Omental fat pad (tissue), 4 donors: ENCODE results near the gene STON2. TPM values are rescaled to one million over a fixed set of nuclear protein-coding genes. Genes with fewer than 3 reads are reported as not detected.

ENCODE experiments used
- ATAC-seq: fragments of 150-250 bp; one replicate; pipeline ENCODE4 v1.9.1; 2016; ENCODE audit warnings: mild to moderate bottlenecking, moderate library complexity; ENCODE audit not compliant: low FRiP score
- DNase-seq: peaks from one replicate; pipeline ENCODE4 v3.0.0-alpha.2; 2019; ENCODE audit warnings: low spot score
- total RNA-seq, 4 donors: library from RNA; depleted of rRNA; stranded (reverse); fragments of >200 nt; gene quantifications; one replicate each; pipeline ENCODE4 v1.1.0, GENCODE V29; 2016
- TF ChIP-seq, protein P1 (sequence below), 3 donors: fragments of 450-650 bp; IDR thresholded peaks; one replicate each; pipeline ENCODE4 v1.5.1; 2016 to 2017; ENCODE audit warnings: antibody characterized with exemption in 3 of 3, mild to moderate bottlenecking in 3 of 3, moderate library complexity in 2 of 3

Gene STON2
- total RNA-seq, 4 donors from 2014 or later: 8.0 to 31.4 (median 18.6) TPM

- DNase-seq: no peak
- ATAC-seq: no peak
- TF ChIP-seq, protein P1, sequence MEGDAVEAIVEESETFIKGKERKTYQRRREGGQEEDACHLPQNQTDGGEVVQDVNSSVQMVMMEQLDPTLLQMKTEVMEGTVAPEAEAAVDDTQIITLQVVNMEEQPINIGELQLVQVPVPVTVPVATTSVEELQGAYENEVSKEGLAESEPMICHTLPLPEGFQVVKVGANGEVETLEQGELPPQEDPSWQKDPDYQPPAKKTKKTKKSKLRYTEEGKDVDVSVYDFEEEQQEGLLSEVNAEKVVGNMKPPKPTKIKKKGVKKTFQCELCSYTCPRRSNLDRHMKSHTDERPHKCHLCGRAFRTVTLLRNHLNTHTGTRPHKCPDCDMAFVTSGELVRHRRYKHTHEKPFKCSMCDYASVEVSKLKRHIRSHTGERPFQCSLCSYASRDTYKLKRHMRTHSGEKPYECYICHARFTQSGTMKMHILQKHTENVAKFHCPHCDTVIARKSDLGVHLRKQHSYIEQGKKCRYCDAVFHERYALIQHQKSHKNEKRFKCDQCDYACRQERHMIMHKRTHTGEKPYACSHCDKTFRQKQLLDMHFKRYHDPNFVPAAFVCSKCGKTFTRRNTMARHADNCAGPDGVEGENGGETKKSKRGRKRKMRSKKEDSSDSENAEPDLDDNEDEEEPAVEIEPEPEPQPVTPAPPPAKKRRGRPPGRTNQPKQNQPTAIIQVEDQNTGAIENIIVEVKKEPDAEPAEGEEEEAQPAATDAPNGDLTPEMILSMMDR (IDR thresholded peaks at IDR 0.05): no peak
These were observed 39.9 kb upstream of the STON2 start for GRCh38 chr14:81440041-81440440.

- no peak for ATAC-seq
- TF ChIP-seq, protein P1 (IDR thresholded peaks at IDR 0.05): no peak
- no peak for DNase-seq
These were observed 37.1 kb upstream of the STON2 start for GRCh38 chr14:81437244-81437643.

DNA sequence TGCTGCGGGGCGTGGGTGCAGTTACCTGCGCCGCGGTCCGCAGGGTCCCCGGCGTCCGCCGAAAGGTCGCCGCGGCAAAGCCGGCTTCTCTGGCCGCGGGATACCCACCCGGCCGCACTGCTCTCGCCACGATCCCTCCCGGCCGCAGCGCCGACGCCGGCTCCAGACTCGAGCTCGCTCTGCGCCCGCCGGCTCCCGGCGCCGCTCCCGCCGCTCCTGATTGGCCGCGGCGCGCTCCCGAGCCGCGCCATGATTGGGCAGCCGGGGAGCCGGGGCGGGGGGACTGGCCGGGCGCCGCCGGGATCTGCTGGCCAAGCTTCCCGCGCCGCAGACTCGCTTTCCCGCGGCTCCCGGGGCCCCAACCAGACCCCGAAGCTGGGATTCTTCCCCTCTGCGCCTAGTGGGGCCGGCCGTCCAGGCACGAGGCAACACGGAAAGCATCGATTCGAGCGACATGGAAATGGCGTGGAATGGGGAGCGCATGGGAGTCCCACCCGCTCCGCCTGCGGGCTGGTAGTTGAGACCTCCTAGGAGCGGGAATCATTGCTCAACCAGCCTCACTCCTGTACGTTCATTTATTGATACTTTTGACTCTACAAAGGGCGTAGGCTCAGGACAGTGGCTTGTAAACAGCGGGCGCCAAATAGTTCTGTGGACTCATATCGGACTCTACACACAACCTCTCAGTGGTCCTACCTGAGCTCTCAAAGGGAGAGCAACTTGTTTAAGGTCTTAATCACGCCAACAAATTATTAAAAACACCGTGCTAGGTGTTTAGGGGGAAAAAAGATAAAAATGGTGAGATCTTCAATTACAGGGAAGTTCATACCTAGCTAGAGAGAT, 36.4 kb upstream of the STON2 start:
- DNase-seq: no peak
- peak; percentile 97 for ATAC-seq
- TF ChIP-seq, protein P1 (IDR thresholded peaks at IDR 0.05): no peak

DNA sequence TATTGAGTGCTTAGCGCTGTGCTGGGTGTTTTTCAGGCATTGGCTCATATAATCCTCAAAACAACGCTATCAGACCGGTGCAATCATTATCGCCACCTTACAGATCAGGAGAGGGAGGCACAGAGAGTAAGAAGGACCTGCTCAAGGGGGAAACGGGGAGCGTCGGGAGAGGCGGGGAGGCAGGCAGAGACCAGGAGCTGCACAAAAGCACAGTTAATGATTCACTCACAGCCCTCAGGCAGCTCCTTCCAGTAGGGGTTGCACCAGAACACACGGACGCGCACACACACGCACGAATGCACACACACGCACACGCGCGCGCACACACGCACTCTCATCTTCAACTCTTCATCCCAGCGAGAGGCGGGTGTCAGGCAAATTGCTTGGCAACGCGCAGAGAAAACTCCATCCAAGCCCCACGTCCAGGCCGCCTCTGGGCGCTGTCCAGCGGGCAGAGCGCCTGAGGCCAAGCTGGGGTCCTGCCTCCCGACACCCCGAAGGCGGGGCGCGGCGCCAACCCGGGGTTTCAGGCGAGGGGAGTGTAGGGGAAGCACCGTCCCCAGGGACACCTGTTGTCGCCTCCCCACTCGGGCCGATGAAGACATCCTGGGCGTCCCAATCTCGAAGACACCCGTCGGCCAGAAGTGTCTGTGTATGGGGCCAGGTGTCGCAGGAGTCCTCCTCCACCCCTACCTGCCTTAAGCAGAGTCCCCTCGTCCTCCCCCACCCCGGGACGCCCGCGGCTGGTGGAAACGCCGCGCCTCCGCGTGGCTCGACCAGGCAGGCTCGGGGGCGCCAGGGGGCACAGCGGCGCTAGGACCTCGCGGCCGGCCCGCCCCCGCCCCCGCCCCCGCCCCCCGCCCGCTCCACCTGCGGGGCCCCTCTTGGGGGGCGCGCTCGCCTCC, 35.5 kb upstream of the STON2 start:
- TF ChIP-seq, protein P1 (IDR thresholded peaks at IDR 0.05): no peak
- DNase-seq (no peak), ATAC-seq (peak; percentile 52)

- ATAC-seq: no peak
- no peak for DNase-seq
- TF ChIP-seq, protein P1 (IDR thresholded peaks at IDR 0.05): no peak
These were observed 34.9 kb upstream of the STON2 start for GRCh38 chr14:81435048-81435390.

DNA sequence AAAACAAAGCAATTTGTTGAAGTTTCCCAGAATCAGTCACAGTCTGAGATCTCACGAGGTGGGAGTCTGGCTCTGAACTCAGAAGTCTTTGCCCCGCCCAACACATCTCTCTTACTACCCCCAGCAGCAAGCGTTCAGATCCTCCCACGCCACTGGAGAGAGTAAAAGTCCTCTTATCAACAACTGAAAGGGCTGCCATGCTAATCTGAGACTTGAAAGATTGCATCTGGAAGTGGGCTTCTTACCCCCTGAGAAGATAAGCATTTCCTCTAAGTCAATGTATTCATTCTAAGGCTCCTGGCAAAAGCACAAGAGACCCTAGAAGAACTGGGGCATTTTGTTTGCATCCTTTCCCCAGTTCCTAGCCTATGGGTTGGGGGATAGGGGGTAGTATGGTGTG, 34.1 kb upstream of the STON2 start:
- TF ChIP-seq, protein P1 (IDR thresholded peaks at IDR 0.05): no peak
- no peak for ATAC-seq
- DNase-seq: no peak
